Upper lobe of right lung (tissue), 1 donor: ENCODE results near the gene DIPK1C. TPM values are rescaled to one million over a fixed set of nuclear protein-coding genes. Genes with fewer than 3 reads are reported as not detected.
A peak's percentile ranks its signal among the peaks of the same experiment; 100 is the strongest.

ENCODE experiments used
- ATAC-seq: fragments of 200-7000 bp; cut with Tn5 transposase; one replicate; pipeline ENCODE4 v1.9.1; 2020; ENCODE audit warnings: mild to moderate bottlenecking, moderate library complexity
- DNase-seq: peaks from one replicate; pipeline ENCODE4 v3.0.0-alpha.2; 2020
- H3K27ac ChIP-seq: fragments of 200-600 bp; one replicate; pipeline ENCODE4 v1.8.0; 2022
- H3K27me3 ChIP-seq: fragments of 200-600 bp; one replicate; pipeline ENCODE4 v1.8.0; 2022; ENCODE audit warnings: mild to moderate bottlenecking
- H3K36me3 ChIP-seq: fragments of 200-600 bp; one replicate; pipeline ENCODE4 v1.8.0; 2022
- H3K4me1 ChIP-seq: fragments of 200-600 bp; one replicate; pipeline ENCODE4 v1.8.0; 2022
- H3K4me3 ChIP-seq: fragments of 200-600 bp; one replicate; pipeline ENCODE4 v1.8.0; 2022; ENCODE audit warnings: mild to moderate bottlenecking
- H3K9me3 ChIP-seq: fragments of 200-600 bp; one replicate; pipeline ENCODE4 v1.8.0; 2022
- intact Hi-C: fragments of 100-400 bp; cut with DNase I; formaldehyde crosslinking; loops from one replicate; pipeline ENCODE4 v1.11.0; 2022
- total RNA-seq: library from RNA; stranded (reverse); fragmentation: NEBNext Ultra II Directional; extraction: Animal tissue kit (Norgen Biotek cat#: 25700); gene quantifications from one replicate; pipeline ENCODE4 v1.2.1, GENCODE V29; 2021
- TF ChIP-seq, protein P1 (sequence below): fragments of 200-600 bp; IDR thresholded peaks from one replicate; pipeline ENCODE4 v1.8.0; 2022; ENCODE audit warnings: antibody characterized with exemption
- donor health status: DM: no; HTN: yes; CAD: no; lungs with severe emphysema.

Gene DIPK1C
- total RNA-seq, 1 donor from 2014 or later = not detected

DNA sequence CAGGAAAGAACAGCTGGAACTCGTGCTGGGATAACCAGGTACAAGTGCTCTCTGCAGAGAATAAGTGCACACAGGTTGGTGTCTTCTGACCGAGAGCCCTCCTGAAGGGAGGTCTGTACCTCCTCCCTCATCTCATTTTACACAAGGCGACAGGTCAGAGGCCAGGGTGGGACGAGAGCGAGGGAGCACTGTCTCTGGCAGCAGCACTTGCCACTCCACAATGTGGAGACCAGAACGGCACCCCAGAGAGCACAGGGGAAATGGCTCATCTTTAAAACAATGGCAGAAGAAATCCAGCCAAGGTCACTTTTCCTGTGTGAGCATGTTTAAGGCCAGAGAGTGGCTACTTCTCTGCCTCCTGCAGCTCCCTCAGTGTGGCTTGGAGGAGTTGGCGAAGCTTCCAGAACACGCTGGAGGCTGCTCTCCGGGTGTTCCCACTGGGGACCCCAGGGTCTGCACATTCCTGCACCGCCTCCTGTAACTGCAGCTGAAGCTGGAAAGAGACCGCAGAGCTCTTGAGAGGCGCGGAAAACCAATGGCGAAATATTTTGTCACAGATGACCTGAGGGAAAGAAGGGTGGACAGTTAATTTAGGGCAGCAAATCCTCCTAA, 20.8 kb downstream of the DIPK1C start:
- ATAC-seq (peak; percentile 10), DNase-seq (no peak)
- H3K27ac ChIP-seq = no peak overlapping the region
- H3K36me3 ChIP-seq = no peaks in the 10 kb centered on the region
- H3K4me3 ChIP-seq = no peak overlapping the region
- H3K9me3 ChIP-seq = no peaks in the 10 kb centered on the region
- TF ChIP-seq, protein P1, sequence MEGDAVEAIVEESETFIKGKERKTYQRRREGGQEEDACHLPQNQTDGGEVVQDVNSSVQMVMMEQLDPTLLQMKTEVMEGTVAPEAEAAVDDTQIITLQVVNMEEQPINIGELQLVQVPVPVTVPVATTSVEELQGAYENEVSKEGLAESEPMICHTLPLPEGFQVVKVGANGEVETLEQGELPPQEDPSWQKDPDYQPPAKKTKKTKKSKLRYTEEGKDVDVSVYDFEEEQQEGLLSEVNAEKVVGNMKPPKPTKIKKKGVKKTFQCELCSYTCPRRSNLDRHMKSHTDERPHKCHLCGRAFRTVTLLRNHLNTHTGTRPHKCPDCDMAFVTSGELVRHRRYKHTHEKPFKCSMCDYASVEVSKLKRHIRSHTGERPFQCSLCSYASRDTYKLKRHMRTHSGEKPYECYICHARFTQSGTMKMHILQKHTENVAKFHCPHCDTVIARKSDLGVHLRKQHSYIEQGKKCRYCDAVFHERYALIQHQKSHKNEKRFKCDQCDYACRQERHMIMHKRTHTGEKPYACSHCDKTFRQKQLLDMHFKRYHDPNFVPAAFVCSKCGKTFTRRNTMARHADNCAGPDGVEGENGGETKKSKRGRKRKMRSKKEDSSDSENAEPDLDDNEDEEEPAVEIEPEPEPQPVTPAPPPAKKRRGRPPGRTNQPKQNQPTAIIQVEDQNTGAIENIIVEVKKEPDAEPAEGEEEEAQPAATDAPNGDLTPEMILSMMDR = no peak
- H3K4me1 ChIP-seq = no peaks in the 10 kb centered on the region
- intact Hi-C loops = no loop called here
- no peaks in the 10 kb centered on the region for H3K27me3 ChIP-seq

DNA sequence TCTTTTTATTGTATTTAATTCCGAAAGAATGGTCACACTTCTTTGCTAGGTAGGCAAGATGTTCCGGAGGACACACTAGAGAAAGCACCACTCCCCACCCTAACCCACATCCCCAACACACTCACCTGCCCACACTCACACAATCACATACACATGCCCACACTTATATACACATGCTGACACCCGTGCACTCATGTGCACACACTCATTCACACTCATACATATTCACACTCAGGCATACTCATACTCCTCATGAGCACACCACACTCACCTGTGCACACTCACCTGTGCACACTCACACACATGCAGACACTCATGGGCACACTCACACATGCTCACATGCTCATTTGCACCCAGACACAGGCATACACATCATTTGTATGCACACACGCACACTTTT, 21.4 kb downstream of the DIPK1C start:
- Histone ChIP-seq H3K4me3 (no peak overlapping the region), H3K4me1 (no peaks in the 10 kb centered on the region), H3K27me3 (no peaks in the 10 kb centered on the region), H3K36me3 (no peaks in the 10 kb centered on the region), H3K9me3 (no peaks in the 10 kb centered on the region), H3K27ac (no peak overlapping the region)
- TF ChIP-seq, protein P1 = no peak
- no peak for DNase-seq
- intact Hi-C loops = no loop called here
- peak; percentile 30 for ATAC-seq

DNA sequence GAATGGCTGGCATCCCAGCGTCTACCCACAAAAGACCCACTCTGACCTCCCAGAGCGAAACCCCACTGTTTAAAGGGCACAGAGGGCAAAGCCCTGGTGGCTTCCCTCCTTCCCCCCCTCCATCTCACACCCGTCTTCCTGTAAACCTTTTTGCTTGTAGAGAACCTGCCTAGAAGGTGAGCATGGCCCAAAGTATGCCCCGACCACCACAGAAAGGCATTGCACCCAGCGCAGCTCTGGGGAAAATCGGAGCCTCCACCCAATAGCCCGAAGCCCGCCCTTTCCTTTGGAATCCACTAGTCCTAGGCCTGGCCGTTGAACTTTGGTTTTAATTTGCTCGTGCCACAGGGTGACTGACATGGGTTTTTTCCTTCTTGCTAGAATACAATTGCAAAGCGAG, 22.6 kb downstream of the DIPK1C start:
- H3K4me3 ChIP-seq = no peak overlapping the region
- no peak overlapping the region for H3K27ac ChIP-seq
- H3K36me3 ChIP-seq = no peaks in the 10 kb centered on the region
- H3K27me3 ChIP-seq = no peaks in the 10 kb centered on the region
- intact Hi-C loops = no loop called here
- TF ChIP-seq, protein P1 = no peak
- H3K9me3 ChIP-seq = no peaks in the 10 kb centered on the region
- no peaks in the 10 kb centered on the region for H3K4me1 ChIP-seq
- DNase-seq (no peak), ATAC-seq (no peak)

DNA sequence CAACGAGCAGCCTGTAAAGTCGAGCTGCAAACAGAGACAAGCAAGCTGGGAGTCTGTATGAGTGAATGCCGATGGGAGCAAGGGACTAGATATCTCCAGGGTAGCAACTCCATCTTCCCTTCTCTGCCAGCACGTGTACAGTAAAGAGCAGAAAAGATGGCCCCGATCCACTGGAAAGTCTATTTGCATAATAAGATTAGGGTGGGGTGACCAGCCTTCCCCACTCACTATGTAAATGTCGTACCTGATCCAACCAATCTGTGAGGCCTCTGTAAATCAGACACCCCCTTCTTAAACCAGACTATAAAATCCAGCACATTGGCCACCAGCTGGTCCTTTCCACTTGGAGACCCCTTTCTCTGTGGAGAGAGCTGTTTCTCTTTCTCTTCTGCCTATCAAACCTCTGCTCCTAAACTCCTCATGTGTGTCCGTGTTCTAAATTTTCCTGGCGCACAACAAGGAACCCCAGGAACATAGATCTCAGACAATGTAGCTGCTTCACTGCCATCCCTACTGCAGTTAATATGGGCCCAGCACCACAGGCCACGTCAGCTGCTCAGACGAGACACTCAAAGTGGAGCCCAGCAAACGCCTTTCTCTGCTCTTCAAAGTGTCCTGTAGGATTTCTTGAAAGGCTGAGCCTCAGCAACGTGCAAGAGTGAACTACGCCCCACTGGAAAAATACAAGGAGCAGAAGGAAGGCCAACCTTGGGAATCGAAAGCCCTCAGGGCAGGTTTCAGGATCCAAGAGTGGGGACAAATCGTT, 26.1 kb downstream of the DIPK1C start:
- DNase-seq = no peak
- no peaks in the 10 kb centered on the region for H3K36me3 ChIP-seq

DNA sequence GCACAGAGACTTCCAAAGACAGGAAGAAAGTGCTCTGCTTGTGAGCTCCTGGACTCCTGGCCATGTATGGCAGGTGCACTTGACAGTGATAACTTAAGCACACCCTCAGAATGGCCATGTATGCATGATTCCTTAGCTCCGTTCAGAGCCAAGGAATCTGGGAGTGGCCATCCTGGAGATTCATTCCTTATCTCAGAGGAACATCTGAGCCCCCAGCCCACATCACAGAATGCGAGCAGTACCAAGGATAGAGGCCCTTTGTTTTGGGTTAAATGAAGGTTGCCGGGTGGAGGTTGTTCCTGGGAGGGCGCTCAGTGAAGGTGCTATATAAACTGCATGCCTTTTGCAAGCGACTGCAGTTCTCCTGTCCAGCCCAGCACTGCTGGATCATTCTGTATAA, 26.9 kb downstream of the DIPK1C start:
- Histone ChIP-seq H3K27ac (no peak overlapping the region), H3K27me3 (no peaks in the 10 kb centered on the region), H3K36me3 (no peaks in the 10 kb centered on the region), H3K4me3 (no peak overlapping the region), H3K4me1 (no peaks in the 10 kb centered on the region), H3K9me3 (no peaks in the 10 kb centered on the region)
- TF ChIP-seq, protein P1 = no peak
- no peak for DNase-seq
- intact Hi-C loops = no loop called here
- no peak for ATAC-seq

More for the DNA sequence above, 26.1 kb downstream of the DIPK1C start:
- ATAC-seq = no peak
- no peaks in the 10 kb centered on the region for H3K4me1 ChIP-seq
- H3K27ac ChIP-seq = no peak overlapping the region
- H3K27me3 ChIP-seq = no peaks in the 10 kb centered on the region
- TF ChIP-seq, protein P1 = no peak
- no peak overlapping the region for H3K4me3 ChIP-seq
- intact Hi-C loops = no loop called here
- no peaks in the 10 kb centered on the region for H3K9me3 ChIP-seq
